Neural crest cell (in vitro differentiated cells): Measurements from ENCODE around the gene ACTA2. TPM values are rescaled to one million over a fixed set of nuclear protein-coding genes. Genes with fewer than 3 reads are reported as not detected.

Experiments
- DNase-seq: peaks from one replicate; pipeline ENCODE4 v3.0.0; 2021; ENCODE audit warnings: low read depth, mixed read lengths, low spot score
- H3K27ac Mint-ChIP-seq: one replicate; pipeline ENCODE4 v1.8.0; 2021; ENCODE audit warnings: mild to moderate bottlenecking, mixed read lengths; ENCODE audit not compliant: unreplicated experiment
- H3K27me3 Mint-ChIP-seq: 2 replicates; pipeline ENCODE4 v1.8.0; 2021; ENCODE audit warnings: low read depth, mild to moderate bottlenecking, mixed read lengths
- H3K36me3 Mint-ChIP-seq: 2 replicates; pipeline ENCODE4 v1.8.0; 2021; ENCODE audit warnings: low read depth, mild to moderate bottlenecking, mixed read lengths
- H3K4me1 Mint-ChIP-seq: 2 replicates; pipeline ENCODE4 v1.8.0; 2021; ENCODE audit warnings: mixed read lengths
- H3K4me3 Mint-ChIP-seq: one replicate; pipeline ENCODE4 v1.8.0; 2021; ENCODE audit warnings: mild to moderate bottlenecking, mixed read lengths
- H3K9me3 Mint-ChIP-seq: 2 replicates; pipeline ENCODE4 v1.8.0; 2021; ENCODE audit warnings: mixed read lengths
- total RNA-seq: library from RNA; stranded (reverse); gene quantifications from 2 replicates; pipeline ENCODE4 v1.2.1, GENCODE V29; 2021
- TF ChIP-seq, protein P1 (sequence below): fragments of 200-600 bp; sonication (generic); conservative IDR thresholded peaks from 2 replicates; pipeline ENCODE4 v1.5.0; 2021; ENCODE audit warnings: antibody characterized with exemption, mild to moderate bottlenecking

ACTA2 gene
- total RNA-seq, 1 donor from 2014 or later, result 7.0 TPM

DNA sequence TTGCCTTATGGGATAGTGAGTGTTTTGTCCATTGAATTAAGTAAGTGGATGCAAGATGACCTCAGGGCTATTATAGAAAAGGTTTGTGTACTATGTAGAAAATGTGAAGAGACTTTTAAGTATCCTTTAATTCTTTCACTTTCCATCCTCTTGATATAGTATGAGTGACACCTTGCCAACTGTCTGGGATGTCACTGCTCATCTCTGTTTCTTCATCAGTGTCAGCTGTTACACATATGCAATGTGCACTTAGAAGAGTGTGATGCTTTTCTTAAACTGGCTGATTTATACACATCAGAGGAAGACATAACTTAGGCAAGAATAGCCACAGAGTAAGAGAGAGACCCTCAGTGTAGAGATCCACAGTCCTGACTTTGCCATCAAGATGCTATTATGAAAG, 8.7 kb upstream of the ACTA2 start:
- DNase-seq, result no peak
- H3K4me1 Mint-ChIP-seq, result no peaks in the 10 kb centered on the region

DNA sequence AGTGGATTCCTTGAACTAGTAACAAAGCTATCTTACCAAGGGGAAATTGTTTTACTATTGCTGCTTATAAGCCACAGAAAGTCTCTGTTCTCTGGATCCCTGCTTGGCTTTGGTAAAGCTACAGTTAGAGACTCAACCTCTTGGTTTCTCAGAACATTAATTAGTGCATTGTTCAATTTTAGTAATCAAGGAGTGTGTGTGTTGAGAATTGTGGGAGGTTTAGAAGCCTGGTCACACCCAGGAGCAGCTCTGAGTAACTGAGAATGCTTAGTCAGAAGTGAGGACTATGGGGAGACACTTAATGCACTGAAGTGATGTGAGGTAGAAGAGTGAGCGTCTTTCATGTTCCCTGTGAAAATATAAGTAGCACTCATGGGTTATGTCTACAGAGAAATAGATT, 8.2 kb upstream of the ACTA2 start:
- no peak overlapping the region for H3K27ac Mint-ChIP-seq
- no peaks in the 10 kb centered on the region for H3K36me3 Mint-ChIP-seq
- TF ChIP-seq, protein P1, sequence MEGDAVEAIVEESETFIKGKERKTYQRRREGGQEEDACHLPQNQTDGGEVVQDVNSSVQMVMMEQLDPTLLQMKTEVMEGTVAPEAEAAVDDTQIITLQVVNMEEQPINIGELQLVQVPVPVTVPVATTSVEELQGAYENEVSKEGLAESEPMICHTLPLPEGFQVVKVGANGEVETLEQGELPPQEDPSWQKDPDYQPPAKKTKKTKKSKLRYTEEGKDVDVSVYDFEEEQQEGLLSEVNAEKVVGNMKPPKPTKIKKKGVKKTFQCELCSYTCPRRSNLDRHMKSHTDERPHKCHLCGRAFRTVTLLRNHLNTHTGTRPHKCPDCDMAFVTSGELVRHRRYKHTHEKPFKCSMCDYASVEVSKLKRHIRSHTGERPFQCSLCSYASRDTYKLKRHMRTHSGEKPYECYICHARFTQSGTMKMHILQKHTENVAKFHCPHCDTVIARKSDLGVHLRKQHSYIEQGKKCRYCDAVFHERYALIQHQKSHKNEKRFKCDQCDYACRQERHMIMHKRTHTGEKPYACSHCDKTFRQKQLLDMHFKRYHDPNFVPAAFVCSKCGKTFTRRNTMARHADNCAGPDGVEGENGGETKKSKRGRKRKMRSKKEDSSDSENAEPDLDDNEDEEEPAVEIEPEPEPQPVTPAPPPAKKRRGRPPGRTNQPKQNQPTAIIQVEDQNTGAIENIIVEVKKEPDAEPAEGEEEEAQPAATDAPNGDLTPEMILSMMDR, result no peak
- DNase-seq, result no peak
- H3K9me3 Mint-ChIP-seq, result no peaks in the 10 kb centered on the region
- H3K4me3 Mint-ChIP-seq, result no peak overlapping the region
- H3K27me3 Mint-ChIP-seq, result no peaks in the 10 kb centered on the region
- no peaks in the 10 kb centered on the region for H3K4me1 Mint-ChIP-seq

More for the DNA sequence above, 8.7 kb upstream of the ACTA2 start:
- H3K4me3 Mint-ChIP-seq, result no peak overlapping the region
- TF ChIP-seq, protein P1, result no peak
- no peaks in the 10 kb centered on the region for H3K9me3 Mint-ChIP-seq
- H3K27me3 Mint-ChIP-seq, result no peaks in the 10 kb centered on the region
- no peak overlapping the region for H3K27ac Mint-ChIP-seq
- H3K36me3 Mint-ChIP-seq, result no peaks in the 10 kb centered on the region

DNA sequence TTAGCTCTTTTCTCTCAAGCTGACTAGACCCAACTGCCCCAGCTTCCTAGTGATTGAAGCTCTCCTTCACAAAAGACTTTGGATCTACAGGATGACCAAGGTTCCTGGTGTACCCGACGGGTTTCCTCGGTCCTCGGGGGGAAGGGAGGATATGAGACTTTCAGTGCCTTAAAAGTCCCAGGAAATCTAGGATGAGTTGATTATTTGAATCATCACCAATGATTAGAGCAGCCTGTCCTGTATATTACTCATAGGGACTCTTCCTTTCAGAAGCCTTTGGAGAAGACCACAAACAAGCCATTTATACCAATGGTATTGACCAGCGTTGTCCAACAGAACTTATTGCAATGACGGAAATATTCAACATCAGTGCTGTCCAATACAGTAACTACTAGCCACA, 6.1 kb upstream of the ACTA2 start:
- H3K36me3 Mint-ChIP-seq, result no peaks in the 10 kb centered on the region
- no peaks in the 10 kb centered on the region for H3K9me3 Mint-ChIP-seq

DNA sequence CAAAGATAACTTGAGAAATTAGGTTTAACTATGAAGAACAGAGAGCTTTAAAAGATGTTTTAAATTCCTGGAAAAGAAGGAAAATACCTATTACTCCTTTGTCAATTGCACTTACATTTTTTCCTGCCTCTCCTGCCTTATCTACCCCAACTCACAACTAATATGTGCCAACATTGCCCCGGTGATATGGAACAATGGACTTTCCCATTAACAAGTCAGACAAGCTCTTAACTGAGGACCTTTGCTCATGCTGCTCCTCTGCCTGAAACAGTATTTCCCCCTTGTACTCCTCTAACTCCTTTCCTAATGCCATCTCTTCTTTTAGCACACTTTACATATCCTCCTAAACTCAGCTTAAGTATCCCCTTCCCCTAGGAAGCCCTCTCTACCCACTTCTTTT, 4.8 kb upstream of the ACTA2 start:
- Mint-ChIP-seq H3K36me3 (no peaks in the 10 kb centered on the region), H3K4me3 (no peak overlapping the region), H3K4me1 (no peaks in the 10 kb centered on the region), H3K27me3 (no peaks in the 10 kb centered on the region), H3K27ac (no peak overlapping the region), H3K9me3 (no peaks in the 10 kb centered on the region)
- no peak for DNase-seq
- TF ChIP-seq, protein P1, result no peak

More for the DNA sequence above, 6.1 kb upstream of the ACTA2 start:
- no peak for DNase-seq
- TF ChIP-seq, protein P1, result no peak
- Mint-ChIP-seq H3K4me3 (no peak overlapping the region), H3K27me3 (no peaks in the 10 kb centered on the region), H3K4me1 (no peaks in the 10 kb centered on the region), H3K27ac (no peak overlapping the region)

DNA sequence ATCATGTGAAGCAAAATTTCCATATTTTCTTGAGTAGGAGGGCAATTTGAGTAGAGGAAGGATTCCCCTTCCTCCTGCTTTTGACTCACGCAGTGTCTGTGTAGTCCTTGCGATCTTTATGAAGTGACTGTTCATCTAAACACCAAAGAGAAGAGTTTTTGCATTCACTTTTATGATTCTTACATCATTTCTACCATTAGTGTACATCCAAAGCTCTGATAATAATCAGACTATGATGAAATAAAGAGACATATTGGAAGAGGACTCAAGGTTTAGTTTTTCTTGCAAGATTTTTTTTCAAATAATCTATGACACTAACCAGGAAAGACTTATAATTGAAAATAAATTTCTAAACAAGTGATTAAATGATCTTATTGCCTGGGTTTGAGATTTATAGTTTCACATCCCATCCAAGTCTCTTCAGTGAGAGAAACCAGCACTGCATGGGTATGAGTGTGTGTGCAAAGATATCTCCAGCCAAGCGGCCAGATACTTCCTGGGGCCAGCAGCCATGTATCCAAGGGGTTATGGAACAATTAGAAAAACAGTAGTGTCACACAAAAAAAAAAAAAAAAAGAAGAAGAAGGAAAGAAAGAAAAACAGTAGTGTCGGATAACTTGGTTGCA, 2.0 kb upstream of the ACTA2 start:
- no peak for DNase-seq
- H3K27ac Mint-ChIP-seq, result no peak overlapping the region
- H3K4me3 Mint-ChIP-seq, result no peak overlapping the region
- TF ChIP-seq, protein P1, result no peak
- H3K4me1 Mint-ChIP-seq, result peaks cover 12% of the 10 kb centered on the region
- H3K27me3 Mint-ChIP-seq, result no peaks in the 10 kb centered on the region
- H3K9me3 Mint-ChIP-seq, result no peaks in the 10 kb centered on the region
- no peaks in the 10 kb centered on the region for H3K36me3 Mint-ChIP-seq
